Fibroblast of lung (primary cell): ENCODE measurements around the gene HACD2. TPM values are rescaled to one million over a fixed set of nuclear protein-coding genes. Genes with fewer than 3 reads are reported as not detected.

Experiments used
- DNase-seq, 2 donors: peaks; one replicate each; pipeline versions ENCODE4 v3.0.0 to v3.0.0-alpha.2; 2010; ENCODE audit warnings: low read depth in 2 of 2
- H2AFZ ChIP-seq: 2 replicates; pipeline ENCODE4 v1.5.1; 2012; ENCODE audit warnings: low read length, control low read depth, inconsistent platforms
- H3K27ac ChIP-seq: 2 replicates; pipeline ENCODE4 v1.5.1; 2011; ENCODE audit warnings: low read length, control low read depth; ENCODE audit not compliant: insufficient read depth
- H3K27me3 ChIP-seq: 2 replicates; pipeline ENCODE4 v1.5.1; 2011; ENCODE audit warnings: mild to moderate bottlenecking, low read length; ENCODE audit not compliant: control insufficient read depth, insufficient read depth
- H3K36me3 ChIP-seq: 2 replicates; pipeline ENCODE4 v1.5.1; 2011; ENCODE audit warnings: low read length; ENCODE audit not compliant: control insufficient read depth, insufficient read depth
- H3K4me1 ChIP-seq: 2 replicates; pipeline ENCODE4 v1.5.1; 2011; ENCODE audit warnings: low read length; ENCODE audit not compliant: control insufficient read depth, insufficient read depth; ENCODE audit errors: extremely low read depth
- H3K4me2 ChIP-seq: 2 replicates; pipeline ENCODE4 v1.5.1; 2011; ENCODE audit warnings: low read length, control low read depth; ENCODE audit not compliant: insufficient read depth; ENCODE audit errors: extremely low read depth
- H3K4me3 ChIP-seq, 4 experiments: fragments of 200-600 bp in 1 of 4; sonication (generic) in 1 of 4; replicated peaks in 1 of 4; 2 replicates each; pipeline ENCODE4 v1.5.1; 2011 to 2016; ENCODE audit warnings: low read length in 4 of 4, low read depth in 3 of 4, mild to moderate bottlenecking in 3 of 4, control low read depth in 2 of 4, inconsistent platforms in 1 of 4, mixed read lengths in 1 of 4; ENCODE audit not compliant: insufficient read depth in 1 of 4; ENCODE audit errors: control extremely low read depth in 1 of 4
- H3K79me2 ChIP-seq: 2 replicates; pipeline ENCODE4 v1.5.1; 2012; ENCODE audit warnings: mild to moderate bottlenecking, low read length, inconsistent platforms; ENCODE audit not compliant: control insufficient read depth, insufficient read depth
- H3K9ac ChIP-seq: 2 replicates; pipeline ENCODE4 v1.5.1; 2011; ENCODE audit warnings: mild to moderate bottlenecking, low read length, control low read depth; ENCODE audit not compliant: insufficient read depth
- H3K9me3 ChIP-seq: 2 replicates; pipeline ENCODE4 v1.5.1; 2012; ENCODE audit warnings: low read depth, low read length; ENCODE audit not compliant: control insufficient read depth, insufficient read depth
- H4K20me1 ChIP-seq: 2 replicates; pipeline ENCODE4 v1.5.1; 2011; ENCODE audit warnings: low read length; ENCODE audit not compliant: control insufficient read depth, insufficient read depth; ENCODE audit errors: extremely low read depth
- EZH2 ChIP-seq: IDR thresholded peaks from 2 replicates; pipeline ENCODE4 v1.5.1; 2012; ENCODE audit warnings: low read length, control low read depth, mild to moderate bottlenecking; ENCODE audit errors: missing control alignments
- polyA plus RNA-seq, 2 donors: library from polyadenylated mRNA; depleted of rRNA in 1 of 2; stranded (reverse) in 1 of 2; unstranded in 1 of 2; fragments of >200 nt; gene quantifications; 2 replicates each; pipeline ENCODE4 v1.2.1, GENCODE V29; 2011 to 2012; ENCODE audit warnings: missing spikeins in 1 of 2
- total RNA-seq: library from RNA; depleted of rRNA; stranded (reverse); fragments of >200 nt; gene quantifications from 2 replicates; pipeline ENCODE4 v1.2.1, GENCODE V29; 2014
- TF ChIP-seq, protein P1 (sequence below), 2 donors: IDR thresholded peaks in 1 of 2; conservative IDR thresholded peaks in 1 of 2; 1 replicate in 1 of 2; 2 replicates in 1 of 2; pipeline ENCODE4 v1.5.1; 2011 to 2012; ENCODE audit warnings: low read length in 2 of 2, control low read depth in 1 of 2, inconsistent platforms in 1 of 2, low read depth in 1 of 2, mild to moderate bottlenecking in 1 of 2

The HACD2 gene
- total and polyA plus RNA-seq, 2 donors (not counting 1 experiment from before 2014, with no cell fraction given) = 22.0 to 48.7 TPM

DNA sequence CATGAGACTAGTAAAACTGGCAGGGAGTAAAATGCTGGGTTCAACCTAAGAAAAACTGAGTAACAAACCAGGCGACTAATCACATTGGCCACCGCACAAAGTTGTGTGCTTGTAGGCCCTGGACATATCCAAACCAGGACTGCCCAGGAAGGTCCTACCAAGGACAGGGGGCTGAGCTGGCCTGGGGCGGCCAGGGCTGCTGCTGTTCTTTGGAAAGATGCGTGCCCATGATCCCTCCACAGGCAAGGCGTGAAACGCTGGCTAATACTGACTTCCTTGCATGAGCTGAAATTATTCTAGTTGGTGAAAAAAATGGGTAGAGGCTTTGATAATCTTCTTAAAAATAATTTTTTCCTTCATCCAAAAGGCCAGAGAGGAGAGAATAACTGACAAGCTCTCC lies 79.0 kb downstream of the HACD2 start:
- H4K20me1 ChIP-seq = no peaks in the 10 kb centered on the region
- no peaks in the 10 kb centered on the region for H3K27me3 ChIP-seq
- no peaks in the 10 kb centered on the region for H3K9me3 ChIP-seq
- no peak overlapping the region for H3K27ac ChIP-seq
- no peak overlapping the region for H3K4me2 ChIP-seq
- no peaks in the 10 kb centered on the region for H3K36me3 ChIP-seq
- DNase-seq = no peak
- H3K4me3 ChIP-seq = no peak overlapping the region
- no peak overlapping the region for H2AFZ ChIP-seq
- TF ChIP-seq EZH2 = no peak
- TF ChIP-seq, protein P1, sequence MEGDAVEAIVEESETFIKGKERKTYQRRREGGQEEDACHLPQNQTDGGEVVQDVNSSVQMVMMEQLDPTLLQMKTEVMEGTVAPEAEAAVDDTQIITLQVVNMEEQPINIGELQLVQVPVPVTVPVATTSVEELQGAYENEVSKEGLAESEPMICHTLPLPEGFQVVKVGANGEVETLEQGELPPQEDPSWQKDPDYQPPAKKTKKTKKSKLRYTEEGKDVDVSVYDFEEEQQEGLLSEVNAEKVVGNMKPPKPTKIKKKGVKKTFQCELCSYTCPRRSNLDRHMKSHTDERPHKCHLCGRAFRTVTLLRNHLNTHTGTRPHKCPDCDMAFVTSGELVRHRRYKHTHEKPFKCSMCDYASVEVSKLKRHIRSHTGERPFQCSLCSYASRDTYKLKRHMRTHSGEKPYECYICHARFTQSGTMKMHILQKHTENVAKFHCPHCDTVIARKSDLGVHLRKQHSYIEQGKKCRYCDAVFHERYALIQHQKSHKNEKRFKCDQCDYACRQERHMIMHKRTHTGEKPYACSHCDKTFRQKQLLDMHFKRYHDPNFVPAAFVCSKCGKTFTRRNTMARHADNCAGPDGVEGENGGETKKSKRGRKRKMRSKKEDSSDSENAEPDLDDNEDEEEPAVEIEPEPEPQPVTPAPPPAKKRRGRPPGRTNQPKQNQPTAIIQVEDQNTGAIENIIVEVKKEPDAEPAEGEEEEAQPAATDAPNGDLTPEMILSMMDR (conservative IDR thresholded peaks at IDR 0.05 in 1 of 2, IDR thresholded peaks at IDR 0.05 in 1 of 2; ENCODE audit: low read depth in 1 of 2, low read length in 2 of 2) = no peak
- no peaks in the 10 kb centered on the region for H3K79me2 ChIP-seq
- no peaks in the 10 kb centered on the region for H3K4me1 ChIP-seq
- H3K9ac ChIP-seq = no peak overlapping the region

DNA sequence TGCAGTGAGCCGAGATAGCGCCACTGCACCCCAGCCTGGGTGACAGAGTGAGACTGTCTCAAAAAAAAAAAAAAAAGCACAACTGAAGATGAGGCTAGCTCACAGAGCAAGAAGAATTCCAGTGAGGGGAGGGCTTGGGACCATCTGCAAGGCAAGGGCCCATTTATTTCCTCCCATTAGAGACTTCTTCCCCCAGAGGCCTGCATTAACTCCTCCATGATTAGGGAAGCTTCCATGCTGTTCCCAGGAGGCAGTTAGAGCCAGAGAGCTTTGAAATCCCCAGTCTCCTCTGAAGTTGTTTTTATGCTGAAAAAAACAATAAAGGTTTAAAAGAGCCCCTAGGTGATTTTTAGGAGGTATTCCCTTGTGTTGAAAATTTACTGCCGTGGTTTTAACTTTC lies 81.7 kb downstream of the HACD2 start:
- Histone ChIP-seq H3K4me1 (peaks cover 4% of the 10 kb centered on the region), H4K20me1 (no peaks in the 10 kb centered on the region), H3K79me2 (no peaks in the 10 kb centered on the region), H3K9ac (no peak overlapping the region), H2AFZ (no peak overlapping the region), H3K4me3 (no peak overlapping the region), H3K4me2 (no peak overlapping the region), H3K9me3 (no peaks in the 10 kb centered on the region), H3K27ac (no peak overlapping the region), H3K27me3 (no peaks in the 10 kb centered on the region), H3K36me3 (peaks cover 2% of the 10 kb centered on the region)
- DNase-seq = no peak
- TF ChIP-seq, protein P1 (conservative IDR thresholded peaks at IDR 0.05 in 1 of 2, IDR thresholded peaks at IDR 0.05 in 1 of 2; ENCODE audit: low read depth in 1 of 2, low read length in 2 of 2) = no peak
- TF ChIP-seq EZH2 = no peak

DNA sequence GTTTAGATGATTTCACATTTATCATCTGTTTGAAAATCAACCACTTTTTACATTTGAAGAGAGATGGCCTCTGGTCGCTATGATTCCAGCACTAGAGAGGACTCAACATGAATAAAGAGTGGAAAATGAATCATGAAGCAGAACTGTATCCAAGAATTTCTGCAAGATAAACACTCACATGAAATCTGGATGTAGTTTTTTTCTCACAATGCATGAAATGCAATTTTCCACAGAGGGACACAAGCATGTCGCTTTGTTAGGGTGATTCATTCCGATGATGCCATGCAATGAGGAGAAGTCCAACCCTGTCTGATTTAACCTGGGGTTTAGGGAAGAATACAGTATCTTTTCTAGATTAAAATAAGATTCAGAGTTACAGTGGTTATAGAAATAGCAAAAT lies 85.5 kb downstream of the HACD2 start:
- H3K4me2 ChIP-seq = no peak overlapping the region
- H4K20me1 ChIP-seq = no peaks in the 10 kb centered on the region
- TF ChIP-seq EZH2 = no peak
- TF ChIP-seq, protein P1 (conservative IDR thresholded peaks at IDR 0.05 in 1 of 2, IDR thresholded peaks at IDR 0.05 in 1 of 2; ENCODE audit: low read depth in 1 of 2, low read length in 2 of 2) = no peak
- H3K36me3 ChIP-seq = peaks cover 2% of the 10 kb centered on the region
- H3K4me1 ChIP-seq = peaks cover 4% of the 10 kb centered on the region
- H3K27me3 ChIP-seq = no peaks in the 10 kb centered on the region
- DNase-seq = peak; percentile 52 to 77
- H3K9me3 ChIP-seq = no peaks in the 10 kb centered on the region
- no peak overlapping the region for H3K27ac ChIP-seq
- no peak overlapping the region for H2AFZ ChIP-seq
- H3K79me2 ChIP-seq = no peaks in the 10 kb centered on the region
- H3K4me3 ChIP-seq = no peak overlapping the region
- no peak overlapping the region for H3K9ac ChIP-seq
